GM18519 (cell line): Measurements from ENCODE around the gene SLC45A2.
"Not testable (repeated sequence)": the region's sequence is repeated elsewhere in the genome, so short reads cannot be mapped to it uniquely, and the experiment has no call there.

Experiments used
- ATAC-seq: cut with Tn5 transposase; IDR thresholded peaks from one replicate; pipeline ENCODE4 v1.9.1; 2021; ENCODE audit warnings: mild to moderate bottlenecking, moderate library complexity; ENCODE audit not compliant: unreplicated experiment, low FRiP score

SLC45A2 gene

DNA sequence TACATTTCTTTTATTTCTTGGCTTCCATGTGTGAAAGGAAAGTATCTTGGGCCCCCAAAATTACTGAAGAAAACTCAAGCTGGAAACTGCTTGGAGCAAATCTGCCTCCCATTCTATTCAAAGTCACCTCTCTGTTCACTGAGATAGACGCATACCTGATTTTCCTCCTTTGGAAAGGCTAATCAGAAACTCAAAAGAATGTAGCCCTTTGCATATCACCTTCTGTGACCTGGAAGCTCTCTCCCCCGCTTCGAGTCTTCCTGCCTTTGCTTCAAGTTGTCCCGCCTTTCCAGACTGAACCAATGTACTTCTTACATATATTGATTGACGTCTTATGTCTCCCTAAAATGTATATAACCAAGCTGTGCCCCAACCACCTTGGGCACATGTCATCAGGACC is 53.4 kb downstream of the SLC45A2 start:
- ATAC-seq, result no peak

DNA sequence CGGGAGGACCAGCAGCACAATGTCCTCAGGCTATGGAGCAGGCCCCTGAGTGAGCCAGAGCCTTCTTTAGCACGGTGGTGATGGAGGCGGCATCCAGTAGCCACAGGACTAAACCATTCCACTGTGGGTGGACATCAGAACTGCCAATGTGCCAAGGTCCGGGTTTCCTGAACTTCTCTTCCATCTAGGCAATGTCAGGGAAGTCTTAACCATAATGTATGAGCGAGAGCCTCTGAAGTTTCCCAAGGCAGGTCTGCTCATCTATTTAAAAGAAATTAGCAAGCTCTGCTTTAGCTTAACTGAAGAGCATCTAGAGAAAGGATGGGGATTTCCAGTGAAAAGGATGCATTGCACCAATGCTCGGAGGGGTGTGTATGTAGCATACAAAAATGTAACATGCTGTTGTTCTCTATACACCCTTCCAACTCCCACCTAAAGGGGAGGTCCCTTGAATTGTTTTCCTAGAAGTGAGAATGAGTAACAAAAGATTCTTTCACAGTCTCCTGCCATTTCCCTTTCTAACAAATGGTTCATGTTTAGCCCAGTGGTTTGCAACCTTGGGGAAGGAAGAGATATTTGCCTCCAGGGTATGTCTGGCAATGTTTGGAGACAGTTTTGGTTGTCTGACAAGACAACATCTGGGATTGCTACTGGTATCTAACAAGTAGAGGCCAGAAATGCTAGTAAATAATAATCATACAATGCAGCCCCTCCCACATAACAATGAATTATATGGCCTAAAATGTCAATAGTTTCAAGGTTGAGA is 54.4 kb downstream of the SLC45A2 start:
- no peak for ATAC-seq

DNA sequence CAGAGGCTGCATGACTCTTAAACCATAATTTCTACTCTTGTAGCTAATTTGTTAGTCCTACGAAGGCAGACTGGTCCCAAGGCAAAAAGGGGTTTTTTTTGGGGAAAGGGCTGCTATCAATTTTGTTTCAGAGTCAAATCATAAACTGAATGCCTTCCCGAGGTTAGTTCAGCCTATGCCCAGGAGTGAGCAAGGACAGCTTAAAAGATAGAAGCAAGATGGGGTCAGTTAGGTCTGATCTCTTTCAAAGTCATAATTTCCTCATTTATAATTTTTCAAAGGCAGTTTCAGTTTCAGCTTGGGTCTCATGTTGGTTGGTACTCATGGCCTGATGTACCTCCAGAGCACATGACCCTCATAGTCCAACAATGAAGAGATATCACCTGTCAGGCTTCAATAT is 56.2 kb downstream of the SLC45A2 start:
- no peak for ATAC-seq

DNA sequence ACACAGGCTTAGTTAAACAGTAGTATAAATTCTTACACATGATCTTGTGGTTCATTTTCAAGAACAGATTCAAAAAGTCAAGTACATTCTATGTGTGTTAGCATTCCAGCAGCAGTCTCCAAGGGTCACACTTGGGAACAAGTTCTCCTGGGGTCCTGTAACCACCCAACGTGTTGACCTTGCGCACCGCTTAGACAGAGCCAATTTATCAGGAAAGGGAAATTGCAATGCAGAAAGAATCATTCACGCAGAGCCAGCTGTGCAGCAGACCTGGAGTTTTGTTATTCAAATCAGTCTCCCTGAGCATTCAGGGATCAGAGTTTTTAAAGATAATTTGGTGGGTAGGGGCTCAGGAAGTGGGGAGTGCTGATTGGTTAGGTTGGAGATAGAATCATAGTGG is 56.8 kb downstream of the SLC45A2 start:
- ATAC-seq, result no peak

DNA sequence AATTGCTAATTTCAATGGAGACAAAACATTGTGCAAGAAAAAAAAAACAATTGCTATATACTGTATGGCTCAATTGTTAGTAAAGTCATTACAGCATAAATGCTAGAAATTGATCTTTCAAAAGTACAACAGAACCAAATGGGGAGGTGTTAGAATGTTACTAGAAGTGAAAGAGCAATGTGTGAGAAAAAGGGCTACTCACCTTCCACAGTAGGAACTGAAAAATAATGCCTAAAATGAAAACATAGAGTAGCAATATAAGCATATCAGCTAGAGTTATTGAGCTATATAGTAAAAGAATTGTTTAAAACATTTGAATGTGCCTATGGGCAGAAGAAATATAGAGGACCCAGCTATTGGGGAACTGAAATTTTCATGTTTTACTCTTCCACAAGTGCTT is 59.2 kb downstream of the SLC45A2 start:
- ATAC-seq, result no peak

DNA sequence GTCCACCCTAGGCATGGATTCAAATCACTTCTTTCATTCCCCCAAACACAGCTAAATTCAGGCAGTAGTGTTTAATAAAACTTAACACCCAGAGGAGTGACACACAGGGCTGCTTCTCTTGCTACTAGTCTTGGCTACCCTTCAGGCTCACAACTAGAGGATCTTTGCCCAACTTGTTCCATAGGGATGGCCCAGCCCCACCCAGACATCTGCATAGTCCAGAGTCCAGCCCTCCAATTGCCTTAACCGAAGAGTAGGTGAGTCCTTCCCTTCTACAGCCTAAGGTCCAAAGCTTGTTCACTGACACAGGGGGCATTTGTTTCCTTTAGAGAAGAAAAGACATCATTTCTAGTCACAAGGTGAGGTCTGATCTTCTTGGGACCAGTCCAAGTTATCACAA is 63.5 kb downstream of the SLC45A2 start:
- no peak for ATAC-seq

DNA sequence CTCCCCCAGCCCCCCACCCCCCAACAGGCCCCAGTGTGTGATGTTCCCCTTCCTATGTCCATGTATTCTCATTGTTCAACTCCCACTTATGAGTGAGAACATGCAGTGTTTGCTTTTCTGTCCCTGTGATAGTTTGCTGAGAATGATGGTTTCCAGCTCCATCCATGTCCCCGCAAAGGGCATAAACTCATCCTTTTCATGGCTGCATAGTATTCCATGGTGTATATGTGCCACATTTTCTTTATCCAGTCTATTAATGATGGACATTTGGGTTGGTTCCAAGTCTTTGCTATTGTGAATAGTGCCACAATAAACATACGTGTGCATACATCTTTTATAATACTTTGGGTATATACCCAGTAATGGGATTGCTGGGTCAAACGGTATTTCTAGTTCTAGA is 69.6 kb downstream of the SLC45A2 start:
- not testable (repeated sequence) for ATAC-seq

DNA sequence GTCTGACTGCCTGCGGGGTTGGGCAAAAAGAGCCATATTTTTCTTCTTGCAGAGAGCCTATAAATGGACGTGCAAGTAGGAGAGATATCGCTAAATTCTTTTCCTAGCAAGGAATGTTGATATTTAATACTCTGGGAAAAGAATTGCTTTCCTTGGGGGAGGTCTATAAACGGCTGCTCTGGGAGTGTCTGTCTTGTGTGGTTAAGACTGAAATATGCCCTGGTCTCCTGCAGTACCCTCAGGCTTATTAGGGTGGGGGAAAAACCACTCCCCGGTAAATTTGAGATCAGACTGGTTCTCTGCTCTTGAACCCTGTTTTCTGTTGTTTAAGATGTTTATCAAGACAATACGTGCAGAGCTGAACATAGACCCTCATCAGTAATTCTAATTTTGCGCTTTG is 78.2 kb downstream of the SLC45A2 start:
- ATAC-seq, result not testable (repeated sequence)

DNA sequence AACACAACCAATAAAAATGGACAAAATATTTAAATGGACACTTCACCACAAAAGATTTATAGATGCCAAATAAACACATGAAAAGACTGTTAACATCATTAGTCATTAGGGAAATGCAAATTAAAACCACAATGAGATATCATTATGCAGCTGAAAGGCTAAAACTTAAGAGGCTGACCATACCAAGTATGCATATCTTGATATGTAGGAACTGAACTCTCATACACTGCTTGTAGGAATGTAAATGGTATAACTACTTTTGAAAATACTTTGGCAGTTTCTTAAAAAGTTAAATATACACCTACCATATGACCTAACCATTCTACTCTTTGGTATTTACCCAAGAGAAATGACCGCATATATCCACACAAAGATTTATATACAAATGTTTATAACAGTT is 79.1 kb downstream of the SLC45A2 start:
- no peak for ATAC-seq

DNA sequence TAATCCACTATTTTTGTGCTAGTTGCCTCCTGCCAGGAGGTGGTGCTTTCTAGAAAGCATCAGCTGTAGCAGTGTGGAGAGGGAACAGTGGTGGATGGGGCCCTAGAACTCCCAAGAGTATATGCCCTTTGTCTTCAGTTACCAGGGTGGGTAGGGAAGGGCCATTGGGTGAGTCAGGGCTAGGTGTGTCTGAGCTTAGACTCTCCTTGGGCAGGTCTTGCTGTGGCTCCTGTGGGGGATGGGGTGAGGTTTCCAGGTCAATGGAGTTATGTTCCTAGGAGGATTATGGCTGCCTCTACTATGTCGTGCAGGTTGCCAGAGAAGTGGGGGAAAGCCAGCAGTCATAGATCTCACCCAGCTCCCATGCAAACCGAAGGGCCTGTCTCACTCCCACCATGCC is 81.4 kb downstream of the SLC45A2 start:
- no peak for ATAC-seq

DNA sequence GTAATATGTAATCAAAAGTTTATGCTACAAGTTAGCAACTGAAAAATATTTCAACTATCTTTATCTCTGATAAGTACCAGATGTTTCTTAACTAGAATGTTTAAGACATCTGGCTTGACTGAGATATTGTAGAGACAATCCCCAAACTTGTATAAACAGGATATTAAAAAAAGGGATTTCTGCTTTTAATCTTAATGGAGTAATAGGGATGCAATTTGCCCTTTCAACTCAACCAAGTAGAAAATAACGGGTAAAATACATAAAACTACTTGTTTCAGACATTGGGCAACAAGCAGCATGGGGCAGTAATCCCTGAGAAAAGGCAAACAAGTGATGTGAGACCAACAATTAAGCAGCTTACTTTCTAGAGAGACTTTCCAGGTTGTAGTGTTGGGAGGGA is 83.3 kb downstream of the SLC45A2 start:
- ATAC-seq, result no peak
